DMS53 treated with DMSO at 0.1 percent for 48 hours (cell line): Measurements from ENCODE around the gene CHCHD4.

Source experiments
- DNase-seq: peaks from one replicate; lab custom pipeline; 2025; ENCODE audit not compliant: unreplicated experiment; lab: John Stamatoyannopoulos, UW

The CHCHD4 gene

GRCh38 chr3:14137004-14137403 is 12.3 kb upstream of the CHCHD4 start:
- no peak for DNase-seq

- DNase-seq: no peak
Measured at GRCh38 chr3:14135581-14135980, 10.9 kb upstream of the CHCHD4 start.

DNA sequence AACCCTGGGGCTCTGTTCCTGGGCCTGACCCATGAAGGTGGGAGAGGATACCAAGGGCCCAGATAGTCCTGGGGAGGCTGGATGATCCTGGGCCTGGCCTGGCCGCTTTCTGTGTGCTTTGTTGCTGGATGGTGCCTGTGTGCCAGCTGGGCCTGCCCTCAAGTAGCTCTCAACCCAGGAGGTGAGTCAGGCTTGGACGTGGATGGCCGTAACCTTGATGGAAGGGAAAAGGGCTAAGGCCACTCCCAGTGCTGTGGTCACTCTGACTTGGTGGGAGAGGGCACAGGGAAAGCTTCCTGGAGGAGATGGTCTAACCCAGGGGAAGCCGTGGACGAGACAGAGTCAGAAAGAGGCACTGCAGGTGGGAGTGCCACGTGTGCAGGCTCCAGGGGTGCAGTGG is 9.6 kb upstream of the CHCHD4 start:
- no peak for DNase-seq

- DNase-seq: no peak
Measured at GRCh38 chr3:14133876-14134275, 9.2 kb upstream of the CHCHD4 start.

DNA sequence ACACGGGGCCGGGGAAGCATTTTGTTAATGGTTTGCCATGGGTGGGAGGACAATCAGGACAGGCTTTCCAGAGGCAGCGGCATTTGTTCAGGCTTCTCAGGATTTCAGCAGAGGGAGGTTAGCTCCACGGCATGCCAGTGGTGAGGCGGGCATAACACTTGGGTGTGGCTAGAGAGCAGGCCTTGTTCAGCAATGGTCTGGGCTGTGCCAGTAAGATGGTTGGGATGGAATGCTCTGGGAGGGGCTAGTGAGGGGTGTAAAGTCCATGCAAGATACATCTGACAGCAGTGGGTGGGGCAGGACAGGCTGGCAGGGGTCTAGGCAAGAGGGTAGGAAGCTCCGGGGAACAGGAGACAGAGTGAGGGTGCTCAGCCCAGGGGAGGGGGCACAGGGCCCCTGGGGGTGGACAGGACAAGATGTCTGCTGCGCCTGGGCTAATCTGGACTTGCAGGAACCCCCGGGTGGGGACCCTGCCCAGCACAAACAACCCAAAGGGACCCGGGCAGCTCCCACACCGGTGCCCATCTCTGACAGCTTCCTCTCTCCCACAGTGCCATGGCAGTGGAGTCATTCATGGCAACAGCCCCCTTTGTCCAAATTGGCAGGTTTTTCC is 8.6 kb upstream of the CHCHD4 start:
- DNase-seq: no peak

DNA sequence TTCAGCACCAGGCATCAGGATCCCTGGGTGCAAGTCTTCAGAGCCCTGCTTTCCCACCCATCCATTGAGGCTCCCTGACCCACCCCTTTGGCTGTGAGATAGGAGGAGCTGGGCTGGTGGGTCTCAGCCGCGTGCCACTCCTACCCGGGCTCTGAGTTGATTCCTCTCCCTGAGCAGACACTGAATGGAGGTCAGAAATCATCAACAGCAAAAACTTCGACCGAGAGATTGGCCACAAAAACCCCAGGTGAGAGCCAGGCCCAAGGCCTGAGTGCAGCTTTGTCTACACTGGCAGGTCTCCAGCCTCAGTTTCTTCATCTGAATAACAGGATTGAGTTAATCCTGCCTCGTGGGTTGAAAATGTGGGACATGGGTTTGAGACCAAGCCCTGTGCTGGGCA is 8.0 kb upstream of the CHCHD4 start:
- no peak for DNase-seq

DNA sequence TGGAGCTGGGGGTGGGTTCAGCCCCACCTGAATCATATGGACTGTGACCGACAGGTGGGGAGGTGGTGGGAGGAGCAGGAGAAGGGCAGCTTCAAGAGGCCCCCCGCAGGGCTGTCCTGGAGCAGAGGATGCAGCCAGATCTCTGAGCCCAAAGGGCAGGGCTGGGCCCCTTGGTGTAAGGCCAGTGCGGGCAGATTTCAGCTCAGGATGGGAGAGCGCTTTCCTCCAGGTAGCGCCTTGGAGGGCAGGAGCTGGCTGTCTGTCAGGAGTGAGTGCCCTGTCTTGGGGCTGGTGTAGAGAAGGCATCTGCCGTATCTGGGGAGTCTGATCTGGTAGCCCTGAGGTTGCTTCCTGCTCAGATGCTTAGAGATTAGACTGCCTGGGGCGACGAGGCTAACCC is 7.5 kb upstream of the CHCHD4 start:
- no peak for DNase-seq

GRCh38 chr3:14131134-14131533 is 6.5 kb upstream of the CHCHD4 start:
- no peak for DNase-seq

GRCh38 chr3:14130707-14131106 is 6.0 kb upstream of the CHCHD4 start:
- DNase-seq: no peak

DNA sequence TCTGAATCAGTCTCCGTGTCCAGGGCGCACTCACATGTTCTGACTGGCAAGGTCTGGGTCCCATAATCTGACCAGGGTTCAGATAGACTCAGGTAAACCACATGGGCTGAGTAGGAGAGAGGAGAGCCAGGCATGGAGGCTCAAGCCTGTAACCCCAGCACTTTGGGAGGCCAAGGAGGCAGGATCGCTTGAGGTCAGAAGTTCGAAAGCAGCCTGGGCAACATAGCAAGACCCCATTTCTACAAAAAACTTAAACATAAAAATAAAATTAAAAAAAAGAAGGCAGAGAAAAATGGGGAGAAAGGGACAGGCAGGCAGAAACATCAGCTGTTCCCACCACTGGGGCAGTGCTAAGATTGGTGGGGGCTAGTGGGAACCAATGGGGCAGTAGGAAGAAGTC is 5.6 kb upstream of the CHCHD4 start:
- DNase-seq: no peak

DNA sequence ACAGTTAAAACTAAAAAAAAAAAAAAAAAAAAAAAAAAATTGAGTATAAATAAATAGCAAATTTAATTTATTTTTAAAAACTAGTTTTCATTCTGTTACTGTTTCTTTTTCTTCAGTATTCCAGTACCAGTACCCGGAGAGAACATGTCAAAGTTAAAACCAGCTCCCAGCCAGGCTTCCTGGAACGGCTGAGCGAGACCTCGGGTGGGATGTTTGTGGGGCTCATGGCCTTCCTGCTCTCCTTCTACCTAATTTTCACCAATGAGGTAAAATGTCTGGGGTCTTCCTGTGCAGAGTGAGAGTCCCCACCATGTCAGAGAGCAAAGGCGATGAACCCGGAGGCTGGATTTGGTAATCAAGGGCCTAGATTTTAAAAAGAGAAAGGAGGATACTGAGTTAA is 4.6 kb upstream of the CHCHD4 start:
- no peak for DNase-seq

DNA sequence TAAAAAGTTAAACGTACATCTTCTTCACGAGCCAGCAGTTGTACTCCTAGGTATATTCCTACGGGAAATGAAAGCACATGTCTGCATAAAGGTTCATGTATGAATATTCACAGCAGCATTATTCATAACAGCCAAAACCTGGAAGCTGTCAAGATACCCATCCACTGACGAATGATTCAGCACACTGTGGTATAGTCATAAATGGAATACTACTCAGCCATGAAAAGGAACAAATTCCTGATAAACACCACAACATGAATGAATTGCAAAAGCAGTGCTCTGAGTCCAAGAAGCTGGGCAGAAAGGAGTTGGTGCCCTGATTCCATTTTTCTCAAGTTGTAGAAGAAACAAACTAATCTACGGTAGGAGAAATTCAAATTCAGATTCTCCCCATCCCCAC is 4.1 kb upstream of the CHCHD4 start:
- no peak for DNase-seq

- no peak for DNase-seq
Measured at GRCh38 chr3:14127516-14128161, 3.0 kb upstream of the CHCHD4 start.

DNA sequence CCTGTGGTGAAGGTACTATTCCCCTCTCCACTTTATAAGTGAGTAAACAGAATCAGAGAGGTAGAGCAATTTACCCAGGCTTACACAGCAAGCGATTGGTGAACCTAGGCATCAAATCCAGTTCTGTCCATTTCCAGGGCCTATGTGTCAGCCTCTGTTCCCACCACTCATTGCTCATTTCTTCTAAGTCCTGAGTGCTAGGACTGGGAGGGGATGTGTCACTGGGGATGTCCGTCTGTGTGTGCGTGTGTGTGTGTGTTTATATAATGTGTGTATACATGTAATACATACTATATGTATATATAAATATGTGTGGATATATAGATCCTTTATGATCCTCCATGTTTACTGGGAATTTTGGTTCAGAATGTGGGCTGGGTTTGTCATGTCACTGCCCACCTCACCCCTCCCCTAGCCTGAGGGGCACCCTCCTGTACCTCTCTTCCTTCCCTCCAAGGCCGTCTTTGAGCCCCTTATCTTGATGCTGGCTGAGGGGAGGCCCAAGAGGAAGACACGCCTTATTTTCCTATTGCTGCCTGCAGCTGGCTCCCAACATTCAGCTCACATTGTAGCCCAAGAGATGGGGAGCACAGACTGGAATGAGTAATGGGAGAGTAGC is 2.3 kb upstream of the CHCHD4 start:
- DNase-seq: no peak

GRCh38 chr3:14126017-14126886 is 1.6 kb upstream of the CHCHD4 start:
- no peak for DNase-seq

DNA sequence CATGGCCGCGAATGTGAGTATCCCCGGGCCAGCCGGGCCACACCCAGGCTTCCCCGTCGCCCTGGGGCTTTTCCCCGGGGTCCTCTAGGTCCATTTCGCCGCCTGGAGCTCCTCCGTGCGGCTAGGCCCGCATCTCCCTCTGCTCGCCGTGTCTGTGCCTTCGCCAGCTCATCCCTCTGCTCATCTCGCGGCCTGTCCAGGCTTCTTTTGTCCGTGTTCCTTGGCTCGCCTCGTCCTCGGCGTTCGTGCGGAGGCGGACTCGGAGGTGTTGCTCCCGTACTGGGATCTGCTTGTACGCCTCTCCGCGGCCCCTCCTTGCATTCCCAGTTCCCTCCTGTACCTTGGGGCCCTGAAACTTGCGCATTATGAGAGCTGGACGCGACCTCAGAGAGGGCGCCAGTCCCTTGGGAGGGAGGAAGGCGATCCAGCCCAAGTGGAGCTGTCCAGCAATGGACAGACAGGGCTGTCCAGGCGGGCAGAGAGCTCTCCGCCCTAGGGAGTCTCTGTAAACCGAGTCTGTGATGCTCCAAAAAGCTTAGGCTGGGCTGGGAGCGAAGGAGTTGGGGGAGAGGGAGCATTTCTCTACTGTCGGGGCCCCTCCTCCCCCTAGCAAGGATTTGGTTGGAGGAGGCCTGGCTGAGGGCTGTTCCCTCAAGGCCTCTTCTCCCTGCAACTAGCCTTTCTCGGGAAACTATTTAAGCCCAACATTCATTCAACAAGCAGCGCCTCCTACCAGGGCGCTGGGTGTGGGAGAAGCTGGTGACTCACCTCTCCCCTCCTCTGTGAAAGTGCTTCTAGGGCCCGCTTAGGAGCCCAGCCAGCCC is 735 bp upstream of the CHCHD4 start:
- DNase-seq: peak; percentile 7

DNA sequence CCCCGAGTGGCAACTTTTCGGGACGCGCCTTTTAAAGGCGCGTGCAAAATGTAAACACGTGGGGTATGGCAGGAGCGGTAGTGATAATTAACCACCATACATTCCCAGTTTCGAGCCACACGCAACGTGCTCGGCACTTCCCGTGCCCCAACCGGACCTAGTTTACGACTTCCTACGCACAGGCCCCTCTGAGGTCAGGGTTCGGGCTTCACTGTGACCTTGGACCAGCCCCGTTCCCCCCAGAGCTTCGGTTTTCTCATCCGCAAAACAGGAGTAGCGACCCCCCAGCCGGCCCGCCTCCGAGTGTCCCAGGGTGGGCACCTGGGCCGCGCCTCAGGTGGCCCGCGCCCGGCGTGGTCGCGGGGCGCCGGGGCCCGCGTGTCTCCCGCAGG is 451 bp downstream of the CHCHD4 start:
- no peak for DNase-seq

- DNase-seq: no peak
Measured at GRCh38 chr3:14123308-14124222, 1.1 kb downstream of the CHCHD4 start.

DNA sequence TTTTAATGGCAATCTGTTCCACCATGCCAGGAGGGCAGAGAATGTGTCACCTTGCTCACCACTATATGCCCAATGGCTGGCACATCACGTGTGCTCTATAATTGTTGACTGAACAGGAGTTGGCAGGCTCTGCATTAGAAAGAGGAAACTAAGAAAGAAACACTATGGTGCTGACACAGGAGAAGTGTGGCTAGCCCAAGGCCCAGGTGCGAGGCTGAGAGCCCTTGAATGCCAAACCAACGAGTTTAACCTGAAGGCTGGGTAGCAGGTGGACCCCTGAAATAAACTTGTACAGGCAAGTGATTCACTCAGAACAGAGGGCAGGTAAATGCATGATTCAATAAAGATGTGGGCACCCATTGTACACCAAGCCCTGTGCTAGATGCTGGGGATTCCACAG is 2.4 kb downstream of the CHCHD4 start:
- no peak for DNase-seq

DNA sequence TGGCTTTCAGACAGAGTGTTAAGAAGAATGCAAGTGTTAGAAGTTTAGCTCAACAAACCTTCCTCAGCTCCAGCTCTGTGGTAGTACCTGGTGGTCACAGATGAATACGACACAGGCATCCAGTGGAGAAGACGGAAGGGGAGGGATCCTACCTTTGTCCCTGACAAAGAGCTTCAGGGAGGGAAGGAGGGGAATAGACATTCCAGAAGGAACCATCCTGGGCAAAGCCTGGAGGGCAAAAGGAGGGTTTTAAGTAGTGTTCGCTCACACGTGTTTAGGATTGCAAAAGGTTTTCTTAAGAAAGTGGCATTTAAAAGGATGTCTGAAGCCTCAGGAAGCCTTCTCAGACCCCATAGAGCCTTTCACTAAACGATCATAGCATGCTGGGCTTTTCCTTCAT is 2.8 kb downstream of the CHCHD4 start:
- DNase-seq: no peak
